ENCODE results near the gene MCMBP.
A peak's percentile ranks its signal among the peaks of the same experiment; 100 is the strongest.
"Not testable (repeated sequence)": the region's sequence is repeated elsewhere in the genome, so short reads cannot be mapped to it uniquely, and the experiment has no call there.

The MCMBP gene

DNA sequence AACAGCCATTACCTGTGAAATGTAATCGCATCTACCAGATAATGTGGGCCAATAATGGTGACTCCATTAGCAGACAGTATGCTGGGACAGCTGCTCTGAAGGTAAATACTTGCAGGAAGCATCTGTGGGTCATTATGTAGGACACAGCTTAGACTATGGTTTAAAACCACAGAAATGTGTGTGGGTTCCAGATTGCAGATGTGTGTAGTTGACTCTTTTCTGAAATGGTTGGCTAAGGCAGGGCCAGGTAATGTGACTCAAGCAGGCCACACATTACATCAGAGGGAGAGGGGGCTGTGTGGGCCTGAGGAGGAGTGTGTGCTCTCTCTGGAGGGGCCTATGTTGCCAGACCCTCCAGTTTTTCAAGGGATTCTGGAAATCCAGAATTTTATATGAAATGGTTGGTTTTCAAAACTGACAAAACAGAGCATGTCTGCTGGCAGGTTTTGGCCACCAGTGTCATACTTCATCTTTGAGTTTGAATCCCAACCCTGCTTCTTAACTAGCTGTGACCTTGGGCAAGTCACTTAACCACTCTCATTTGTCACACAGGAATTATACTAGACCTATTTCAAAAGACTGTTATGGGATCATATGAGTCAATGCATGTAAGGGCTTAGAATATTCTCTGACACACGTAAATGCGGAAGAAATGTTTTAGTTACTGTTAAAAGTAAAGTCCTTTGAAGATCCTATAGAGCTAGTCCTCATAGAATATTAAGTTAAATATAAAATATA is 64.5 kb downstream of the MCMBP start:
- Histone ChIP-seq H3K9me3 (ENCODE audit: control insufficient read depth in 2 of 2, low read length in 2 of 2) (no peaks in the 10 kb centered on the region), H3K4me3 (ENCODE audit: low read length in 2 of 2) (no peak overlapping the region), H3K27ac (ENCODE audit: low read length) (no peak overlapping the region), H3K9ac (ENCODE audit: low read length in 2 of 2) (no peak overlapping the region), H3K36me3 (ENCODE audit: control insufficient read depth in 2 of 2, insufficient read depth in 2 of 2, low read length in 2 of 2) (peaks cover 9 to 16% of the 10 kb centered on the region in 2 donors), H3K4me1 (ENCODE audit: control insufficient read depth, insufficient read depth, low read length) (no peaks in the 10 kb centered on the region), H3K27me3 (ENCODE audit: control insufficient read depth in 1 of 2, insufficient read depth in 2 of 2, low read length in 2 of 2) (peaks cover 0 to 2% of the 10 kb centered on the region in 2 donors)

DNA sequence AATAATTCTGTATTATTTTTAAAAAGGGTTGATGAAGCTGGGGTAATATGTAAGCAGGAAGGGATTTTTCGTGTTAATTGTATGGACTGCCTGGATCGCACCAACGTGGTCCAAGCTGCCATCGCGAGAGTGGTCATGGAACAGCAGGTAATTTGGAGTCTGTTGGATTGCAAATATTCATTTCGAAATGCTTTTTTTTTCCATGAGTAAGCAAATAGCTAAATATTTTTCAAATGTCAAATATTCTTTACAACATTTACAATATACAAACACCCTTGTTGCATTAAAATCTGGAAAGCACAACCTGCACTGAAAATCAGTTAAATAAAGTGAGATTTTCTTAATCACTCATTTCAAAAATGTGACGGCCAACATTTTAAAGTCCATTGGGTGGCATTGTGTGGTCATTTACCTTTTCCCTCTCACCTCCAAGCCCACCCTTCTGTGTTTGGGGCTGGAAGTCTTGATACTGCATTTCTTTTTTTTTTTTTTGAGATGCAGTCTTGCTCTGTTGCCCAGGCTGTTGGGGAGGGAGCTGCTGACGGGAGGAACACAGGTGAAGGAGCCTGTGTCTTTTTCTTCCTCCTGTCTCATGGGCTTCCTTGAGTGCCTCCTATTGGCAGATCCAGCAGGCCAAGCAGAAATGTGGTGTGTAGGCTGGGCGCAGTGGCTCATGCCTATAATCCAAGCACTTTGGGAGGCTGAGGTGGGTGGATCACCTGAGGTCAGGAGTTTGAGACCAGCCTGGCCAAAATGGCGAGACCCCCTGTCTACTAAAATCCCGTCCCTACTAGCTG is 66.1 kb downstream of the MCMBP start:
- peaks cover 7 to 13% of the 10 kb centered on the region in 2 donors for H3K36me3 ChIP-seq (ENCODE audit: control insufficient read depth in 2 of 2, insufficient read depth in 2 of 2, low read length in 2 of 2)
- H3K27ac ChIP-seq (ENCODE audit: low read length), result no peak overlapping the region
- H3K9me3 ChIP-seq (ENCODE audit: control insufficient read depth in 2 of 2, low read length in 2 of 2), result no peaks in the 10 kb centered on the region
- H3K9ac ChIP-seq (ENCODE audit: low read length in 2 of 2), result no peak overlapping the region
- peaks cover 0 to 2% of the 10 kb centered on the region in 2 donors for H3K27me3 ChIP-seq (ENCODE audit: control insufficient read depth in 1 of 2, insufficient read depth in 2 of 2, low read length in 2 of 2)
- no peak overlapping the region for H3K4me3 ChIP-seq (ENCODE audit: low read length in 2 of 2)
- H3K4me1 ChIP-seq (ENCODE audit: control insufficient read depth, insufficient read depth, low read length), result no peaks in the 10 kb centered on the region

DNA sequence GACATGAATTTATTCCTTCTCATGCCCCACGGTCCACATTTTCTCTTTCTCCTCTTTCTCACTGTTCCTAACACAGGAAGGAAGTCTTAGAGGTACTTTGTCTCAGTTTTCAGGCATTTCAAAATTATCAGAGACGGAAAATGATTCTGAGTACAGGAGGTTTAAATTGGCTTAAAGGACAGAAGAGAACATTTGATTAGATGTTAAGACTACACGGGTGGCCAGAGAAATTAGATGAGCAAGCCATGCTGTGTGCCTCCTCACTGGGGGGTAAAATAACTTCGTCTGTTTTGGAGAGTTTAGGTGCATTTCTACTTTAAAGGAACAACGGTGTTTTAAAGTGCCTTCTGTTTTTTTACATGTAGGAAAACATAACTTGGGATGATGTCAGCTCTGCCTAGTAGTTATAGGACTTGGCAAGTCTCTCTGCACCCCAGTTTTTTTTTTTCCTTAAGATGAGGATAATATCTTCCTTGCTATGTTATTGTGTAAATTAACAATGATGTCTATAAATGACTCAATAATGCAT is 66.9 kb downstream of the MCMBP start:
- Histone ChIP-seq H3K4me3 (ENCODE audit: low read length in 2 of 2) (no peak overlapping the region), H3K4me1 (ENCODE audit: control insufficient read depth, insufficient read depth, low read length) (no peaks in the 10 kb centered on the region), H3K27ac (ENCODE audit: low read length) (no peak overlapping the region), H3K36me3 (ENCODE audit: control insufficient read depth in 2 of 2, insufficient read depth in 2 of 2, low read length in 2 of 2) (peaks cover 7 to 13% of the 10 kb centered on the region in 2 donors), H3K9me3 (ENCODE audit: control insufficient read depth in 2 of 2, low read length in 2 of 2) (no peaks in the 10 kb centered on the region), H3K27me3 (ENCODE audit: control insufficient read depth in 1 of 2, insufficient read depth in 2 of 2, low read length in 2 of 2) (peaks cover 0 to 2% of the 10 kb centered on the region in 2 donors), H3K9ac (ENCODE audit: low read length in 2 of 2) (no peak overlapping the region)

DNA sequence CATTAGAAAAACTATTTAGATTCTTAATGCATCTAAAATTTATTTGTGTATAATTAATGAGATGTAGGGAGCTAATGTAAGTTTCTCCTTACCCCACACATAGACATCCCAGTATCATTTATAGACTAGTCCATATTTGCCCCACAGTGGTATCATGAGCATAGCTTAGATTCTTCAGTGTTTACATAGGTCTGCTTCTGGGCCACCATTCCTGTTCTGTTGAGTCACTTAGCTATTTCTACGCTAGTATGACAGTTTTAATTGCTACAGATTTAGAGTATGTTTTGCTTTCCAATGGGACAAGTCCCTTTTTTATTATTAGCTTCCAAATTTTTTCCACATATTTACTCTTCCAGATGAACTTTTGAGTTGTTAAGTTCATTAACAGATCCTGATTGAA is 69.4 kb downstream of the MCMBP start:
- H3K9me3 ChIP-seq (ENCODE audit: control insufficient read depth in 2 of 2, low read length in 2 of 2), result no peaks in the 10 kb centered on the region
- H3K4me1 ChIP-seq (ENCODE audit: control insufficient read depth, insufficient read depth, low read length), result no peaks in the 10 kb centered on the region
- H3K27ac ChIP-seq (ENCODE audit: low read length), result no peak overlapping the region
- no peak overlapping the region for H3K4me3 ChIP-seq (ENCODE audit: low read length in 2 of 2)
- H3K9ac ChIP-seq (ENCODE audit: low read length in 2 of 2), result no peak overlapping the region
- peaks cover 0 to 2% of the 10 kb centered on the region in 2 donors for H3K27me3 ChIP-seq (ENCODE audit: control insufficient read depth in 1 of 2, insufficient read depth in 2 of 2, low read length in 2 of 2)
- peaks cover 7 to 13% of the 10 kb centered on the region in 2 donors for H3K36me3 ChIP-seq (ENCODE audit: control insufficient read depth in 2 of 2, insufficient read depth in 2 of 2, low read length in 2 of 2)

DNA sequence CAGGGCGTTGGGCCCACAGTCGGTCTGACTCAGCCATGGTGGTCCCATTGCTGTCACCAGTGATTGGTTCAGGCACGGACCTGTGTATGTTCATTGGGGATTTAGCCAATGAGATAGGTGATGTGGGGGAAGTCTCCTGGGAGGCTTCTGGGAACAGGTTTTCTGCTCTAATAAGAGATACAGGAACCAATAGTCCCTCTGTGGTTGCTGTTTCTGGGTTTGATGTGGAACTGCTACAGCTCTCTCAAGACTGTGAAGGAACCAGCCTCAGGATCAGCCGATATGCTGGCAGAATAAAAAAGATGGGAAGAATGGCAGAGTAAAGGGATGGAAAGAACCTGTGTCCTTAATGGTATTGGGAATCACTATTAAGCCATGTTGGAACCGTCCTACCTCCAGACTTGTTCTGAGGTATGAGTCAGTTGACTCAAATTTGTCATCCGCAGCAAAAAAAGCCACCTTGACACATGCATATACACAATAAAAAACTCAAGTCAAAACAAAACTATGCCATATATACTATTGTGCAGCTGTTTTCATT is 70.6 kb downstream of the MCMBP start:
- Histone ChIP-seq H3K27me3 (ENCODE audit: control insufficient read depth in 1 of 2, insufficient read depth in 2 of 2, low read length in 2 of 2) (peaks cover 0 to 2% of the 10 kb centered on the region in 2 donors), H3K9ac (ENCODE audit: low read length in 2 of 2) (no peak overlapping the region), H3K36me3 (ENCODE audit: control insufficient read depth in 2 of 2, insufficient read depth in 2 of 2, low read length in 2 of 2) (peaks cover 4 to 17% of the 10 kb centered on the region in 2 donors), H3K27ac (ENCODE audit: low read length) (no peak overlapping the region), H3K4me3 (ENCODE audit: low read length in 2 of 2) (no peak overlapping the region), H3K9me3 (ENCODE audit: control insufficient read depth in 2 of 2, low read length in 2 of 2) (no peaks in the 10 kb centered on the region), H3K4me1 (ENCODE audit: control insufficient read depth, insufficient read depth, low read length) (no peaks in the 10 kb centered on the region)

DNA sequence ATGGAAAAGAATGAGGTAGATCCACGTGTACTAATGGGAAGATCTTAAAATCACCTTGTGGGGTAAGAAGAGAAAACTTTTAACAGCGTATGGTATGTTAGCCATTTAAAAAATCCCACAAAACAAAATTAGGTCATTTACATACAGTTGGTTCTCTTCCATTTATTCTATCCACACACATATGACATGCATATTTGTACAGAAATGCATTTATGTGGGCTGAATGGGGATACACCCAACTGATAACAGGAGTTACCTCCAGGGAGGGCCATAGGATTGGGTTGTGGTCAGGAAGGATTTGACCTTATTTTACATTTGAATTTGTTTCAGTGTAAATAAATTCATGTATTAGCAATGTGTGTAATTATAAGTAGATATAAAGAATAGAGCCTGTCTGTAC is 71.5 kb downstream of the MCMBP start:
- Histone ChIP-seq H3K9ac (ENCODE audit: low read length in 2 of 2) (no peak overlapping the region), H3K4me1 (ENCODE audit: control insufficient read depth, insufficient read depth, low read length) (no peaks in the 10 kb centered on the region), H3K27ac (ENCODE audit: low read length) (no peak overlapping the region), H3K9me3 (ENCODE audit: control insufficient read depth in 2 of 2, low read length in 2 of 2) (no peaks in the 10 kb centered on the region), H3K27me3 (ENCODE audit: control insufficient read depth in 1 of 2, insufficient read depth in 2 of 2, low read length in 2 of 2) (no peaks in the 10 kb centered on the region), H3K4me3 (ENCODE audit: low read length in 2 of 2) (no peak overlapping the region), H3K36me3 (ENCODE audit: control insufficient read depth in 2 of 2, insufficient read depth in 2 of 2, low read length in 2 of 2) (peaks cover 9 to 16% of the 10 kb centered on the region in 2 donors)

DNA sequence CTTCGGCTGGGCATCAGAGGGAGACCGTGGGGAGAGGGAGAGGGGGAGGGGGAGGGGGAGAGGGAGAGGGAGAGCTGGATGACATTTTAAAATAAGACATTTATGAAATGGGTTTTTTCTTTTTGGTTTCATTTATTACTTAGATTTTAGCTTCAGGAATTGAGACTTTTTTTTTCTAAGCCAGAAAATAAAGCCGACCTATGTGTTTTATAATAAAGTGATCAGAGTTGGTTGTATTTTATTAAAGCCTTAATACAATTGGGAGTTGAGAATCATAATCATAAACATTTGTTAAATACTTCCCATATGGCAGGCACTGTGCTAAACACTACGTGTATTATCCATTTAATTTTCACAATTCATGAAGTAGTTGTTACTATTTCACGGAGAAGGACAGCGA is 76.6 kb downstream of the MCMBP start:
- Histone ChIP-seq H3K36me3 (ENCODE audit: control insufficient read depth in 2 of 2, insufficient read depth in 2 of 2, low read length in 2 of 2) (peaks cover 6 to 7% of the 10 kb centered on the region in 2 donors), H3K4me3 (ENCODE audit: low read length in 2 of 2) (no peak overlapping the region), H3K27ac (ENCODE audit: low read length) (no peak overlapping the region), H3K4me1 (ENCODE audit: control insufficient read depth, insufficient read depth, low read length) (no peaks in the 10 kb centered on the region), H3K27me3 (ENCODE audit: control insufficient read depth in 1 of 2, insufficient read depth in 2 of 2, low read length in 2 of 2) (no peaks in the 10 kb centered on the region), H3K9ac (ENCODE audit: low read length in 2 of 2) (no peak overlapping the region), H3K9me3 (ENCODE audit: control insufficient read depth in 2 of 2, low read length in 2 of 2) (no peaks in the 10 kb centered on the region)

DNA sequence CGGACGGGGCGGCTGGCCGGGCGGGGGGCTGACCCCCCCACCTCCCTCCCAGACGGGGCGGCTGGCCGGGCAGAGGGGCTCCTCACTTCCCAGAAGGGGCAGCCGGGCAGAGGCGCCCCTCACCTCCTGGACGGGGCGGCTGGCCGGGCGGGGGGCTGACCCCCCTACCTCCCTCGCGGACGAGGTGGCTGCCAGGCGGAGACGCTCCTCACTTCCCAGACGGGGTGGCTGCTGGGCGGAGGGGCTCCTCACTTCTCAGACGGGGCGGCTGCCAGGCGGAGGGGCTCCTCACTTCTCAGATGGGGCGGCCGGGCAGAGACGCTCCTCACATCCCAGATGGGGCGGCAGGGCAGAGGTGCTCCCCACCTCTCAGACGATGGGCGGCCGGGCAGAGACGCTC is 77.5 kb downstream of the MCMBP start:
- H3K36me3 ChIP-seq (ENCODE audit: control insufficient read depth in 2 of 2, insufficient read depth in 2 of 2, low read length in 2 of 2); H3K9me3 ChIP-seq (ENCODE audit: control insufficient read depth in 2 of 2, low read length in 2 of 2); H3K4me1 ChIP-seq (ENCODE audit: control insufficient read depth, insufficient read depth, low read length); H3K9ac ChIP-seq (ENCODE audit: low read length in 2 of 2); H3K27me3 ChIP-seq (ENCODE audit: control insufficient read depth in 1 of 2, insufficient read depth in 2 of 2, low read length in 2 of 2); H3K27ac ChIP-seq (ENCODE audit: low read length); H3K4me3 ChIP-seq (ENCODE audit: low read length in 2 of 2): not testable (repeated sequence)

DNA sequence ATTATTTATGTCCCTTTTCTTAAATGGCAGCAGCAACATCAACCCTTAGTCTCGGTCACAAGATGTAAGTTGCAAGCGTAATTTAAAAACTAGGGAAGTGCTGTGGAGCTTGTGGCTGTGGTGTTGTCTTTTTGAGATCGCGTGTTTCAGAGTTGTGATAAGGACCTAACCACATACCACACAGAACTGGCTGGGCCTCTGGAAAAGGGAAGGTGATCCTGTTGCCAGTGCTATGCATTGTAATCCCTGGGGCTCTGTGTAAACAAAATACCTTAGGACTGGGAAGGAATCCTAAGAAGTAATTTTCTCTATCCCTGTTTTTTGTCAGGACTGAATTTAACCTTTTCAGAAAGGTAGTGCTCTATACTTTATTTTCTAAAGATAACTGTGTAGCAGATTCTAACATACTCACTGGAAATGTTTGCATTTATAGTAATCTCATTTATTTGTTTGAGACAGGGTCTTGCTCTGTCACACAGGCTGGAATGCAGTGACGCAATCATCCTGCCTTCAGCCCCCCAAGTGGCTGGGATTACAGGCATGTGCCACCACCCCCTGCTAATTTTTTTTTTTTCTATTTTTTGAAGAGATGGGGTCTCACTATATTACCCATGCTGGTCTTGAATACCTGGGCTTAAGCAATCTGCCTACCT is 86.4 kb downstream of the MCMBP start:
- Histone ChIP-seq H3K4me3 (ENCODE audit: low read length in 2 of 2) (peak overlapping the region; percentile 14 to 30), H3K27ac (ENCODE audit: low read length) (no peak overlapping the region), H3K4me1 (ENCODE audit: control insufficient read depth, insufficient read depth, low read length) (peaks cover 9% of the 10 kb centered on the region), H3K9me3 (ENCODE audit: control insufficient read depth in 2 of 2, low read length in 2 of 2) (no peaks in the 10 kb centered on the region), H3K27me3 (ENCODE audit: control insufficient read depth in 1 of 2, insufficient read depth in 2 of 2, low read length in 2 of 2) (no peaks in the 10 kb centered on the region), H3K36me3 (ENCODE audit: control insufficient read depth in 2 of 2, insufficient read depth in 2 of 2, low read length in 2 of 2) (no peaks in the 10 kb centered on the region), H3K9ac (ENCODE audit: low read length in 2 of 2) (no peak overlapping the region)

DNA sequence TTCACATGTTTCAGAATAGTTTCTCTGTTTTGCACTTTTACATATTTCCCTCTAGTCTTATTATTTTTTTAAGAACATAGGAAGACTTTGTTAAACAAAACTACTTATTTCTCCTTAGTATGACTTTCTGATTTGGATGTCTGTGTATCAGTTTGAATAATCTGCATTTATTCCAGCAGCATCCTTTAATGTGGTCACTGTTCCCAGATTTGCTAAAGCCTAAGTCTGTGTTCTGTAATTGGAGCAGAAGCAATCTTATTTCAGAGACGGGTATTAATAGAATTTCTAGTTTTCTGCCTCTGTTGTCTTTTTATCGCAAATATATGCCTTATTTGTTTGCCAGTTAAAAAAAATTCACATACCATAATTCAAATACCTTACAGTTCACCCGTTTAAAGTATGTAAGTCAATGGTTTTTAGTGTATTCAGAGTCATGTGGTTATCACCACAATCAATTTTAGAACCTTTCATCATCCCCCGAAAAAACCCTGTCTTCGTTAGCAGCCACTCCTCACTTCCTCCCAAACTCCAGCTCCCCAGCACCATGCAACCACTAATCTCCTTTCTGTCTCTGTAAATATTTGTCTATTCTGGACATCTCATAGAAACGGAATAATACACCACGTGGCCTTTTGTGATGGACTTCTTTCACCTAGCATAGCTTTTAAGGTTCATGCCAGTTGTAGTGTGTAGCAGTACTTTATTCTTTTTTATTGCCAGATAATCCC is 88.1 kb downstream of the MCMBP start:
- no peaks in the 10 kb centered on the region for H3K27me3 ChIP-seq (ENCODE audit: control insufficient read depth in 1 of 2, insufficient read depth in 2 of 2, low read length in 2 of 2)
- no peak overlapping the region for H3K27ac ChIP-seq (ENCODE audit: low read length)
- no peak overlapping the region for H3K9ac ChIP-seq (ENCODE audit: low read length in 2 of 2)
- peak overlapping the region in 1 of 2 donors; percentile 22 for H3K4me3 ChIP-seq (ENCODE audit: low read length in 2 of 2)
- no peaks in the 10 kb centered on the region for H3K9me3 ChIP-seq (ENCODE audit: control insufficient read depth in 2 of 2, low read length in 2 of 2)
- no peaks in the 10 kb centered on the region for H3K36me3 ChIP-seq (ENCODE audit: control insufficient read depth in 2 of 2, insufficient read depth in 2 of 2, low read length in 2 of 2)
- H3K4me1 ChIP-seq (ENCODE audit: control insufficient read depth, insufficient read depth, low read length), result peaks cover 9% of the 10 kb centered on the region
